Fibroblast of skin of abdomen (primary cell): Measurements from ENCODE around the gene OBP2B.
A peak's percentile ranks its signal among the peaks of the same experiment; 100 is the strongest.
"Not testable (repeated sequence)": the region's sequence is repeated elsewhere in the genome, so short reads cannot be mapped to it uniquely, and the experiment has no call there.

Experiments
- DNase-seq: peaks from one replicate; pipeline ENCODE4 v3.0.0-alpha.2; 2013

OBP2B gene

GRCh38 chr9:133200631-133201030 is 8.4 kb downstream of the OBP2B start:
- DNase-seq, result no peak

DNA sequence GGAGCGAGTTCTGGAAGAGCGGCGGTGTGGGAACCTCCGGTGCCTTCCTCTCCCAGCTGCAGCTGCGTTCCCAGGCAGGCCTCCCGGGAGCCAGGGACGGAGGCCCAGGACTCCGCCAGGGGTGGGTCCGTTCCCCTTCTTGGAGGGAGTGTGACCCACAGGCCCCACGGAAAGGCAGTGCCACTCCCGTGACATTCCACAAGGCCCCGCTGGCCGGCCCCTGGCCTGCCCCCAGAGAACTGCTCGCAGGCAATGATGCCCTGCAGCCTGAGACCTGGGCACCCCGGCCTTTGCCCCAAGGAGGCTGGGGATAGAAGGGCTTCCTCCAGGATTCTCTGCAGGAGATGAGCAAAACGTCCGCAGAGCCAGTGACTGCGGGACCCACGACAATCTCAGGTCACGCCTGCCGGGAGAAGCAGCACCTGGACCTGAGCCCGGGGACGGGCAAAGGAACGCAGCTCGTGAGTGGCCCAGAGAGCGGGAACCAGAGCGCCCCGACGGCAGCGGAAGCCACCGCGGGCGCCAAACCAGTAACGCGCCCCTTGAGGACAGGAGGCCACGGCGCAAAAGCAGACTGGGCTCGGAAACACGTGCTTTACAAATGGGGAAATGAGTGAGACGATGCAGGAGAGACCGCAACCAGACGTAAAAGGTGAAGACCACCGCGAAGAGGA is 9.3 kb downstream of the OBP2B start:
- peak; percentile 15 for DNase-seq

GRCh38 chr9:133195029-133195428 is 14.0 kb downstream of the OBP2B start:
- DNase-seq, result no peak

- DNase-seq, result no peak
Measured at GRCh38 chr9:133194597-133194996, 14.5 kb downstream of the OBP2B start.

DNA sequence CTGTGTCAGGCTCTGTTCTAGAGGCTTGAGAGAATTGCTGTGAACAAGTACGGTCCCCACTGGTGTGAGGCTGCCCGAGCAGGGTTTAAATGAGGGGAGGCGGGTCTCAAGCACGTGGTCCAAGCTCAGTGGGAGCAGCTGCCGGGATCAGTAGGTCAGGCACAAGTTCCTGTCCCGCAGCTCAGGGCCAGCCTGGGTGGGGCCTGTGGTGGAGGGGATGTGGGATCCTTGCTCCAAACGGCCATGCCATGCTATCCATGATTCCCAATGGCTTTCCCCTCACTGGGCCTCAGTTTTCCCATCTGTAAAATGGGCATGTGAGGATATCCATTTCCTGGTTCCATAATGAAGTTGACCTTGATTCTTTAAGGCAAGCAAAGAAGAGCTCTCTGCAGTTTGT is 17.1 kb downstream of the OBP2B start:
- DNase-seq, result no peak

DNA sequence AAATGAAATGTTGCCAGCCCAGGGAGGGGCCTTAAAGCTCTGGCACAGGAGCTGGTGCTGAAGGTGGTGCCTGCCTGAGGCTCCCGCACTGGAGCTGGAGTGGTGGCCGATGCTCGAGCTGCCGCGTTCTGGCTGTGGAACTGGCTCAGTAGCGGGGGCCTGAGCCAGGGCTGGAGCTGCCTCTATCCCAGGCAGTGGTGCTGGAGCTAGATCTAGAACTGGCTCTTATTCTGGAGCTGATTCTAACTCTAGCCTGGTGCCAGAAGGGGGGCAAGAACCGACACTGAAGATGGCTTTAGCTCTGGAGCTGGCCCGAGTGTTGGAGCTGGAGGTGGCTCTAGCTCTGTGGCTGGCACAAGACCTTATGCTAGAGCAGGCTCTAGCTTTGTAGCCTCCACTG is 19.2 kb downstream of the OBP2B start:
- DNase-seq, result no peak

GRCh38 chr9:133188843-133189180 is 20.2 kb downstream of the OBP2B start:
- DNase-seq, result no peak

GRCh38 chr9:133188006-133188842 is 20.8 kb downstream of the OBP2B start:
- no peak for DNase-seq

DNA sequence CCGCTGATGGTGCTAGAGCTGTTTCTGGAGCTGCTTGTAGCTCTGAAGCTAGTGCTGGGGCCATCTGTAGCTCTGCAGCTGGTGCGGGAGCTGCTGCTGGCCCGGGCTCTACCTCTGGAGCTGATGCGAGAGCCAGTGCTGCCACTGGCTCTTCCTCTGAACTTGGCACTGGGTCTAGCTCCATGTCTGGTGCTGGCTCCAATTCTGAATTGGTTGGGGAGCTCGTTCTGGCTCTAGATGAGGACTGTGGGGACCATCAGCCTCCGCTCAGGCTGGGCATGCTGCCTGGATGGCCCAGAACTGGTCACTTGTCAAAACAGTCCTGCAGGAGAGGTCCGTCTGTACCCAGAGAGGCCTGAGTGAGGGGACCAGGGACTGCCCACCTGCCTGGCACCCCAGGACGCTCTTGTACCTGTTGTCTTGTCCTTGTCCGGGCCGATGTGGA is 21.5 kb downstream of the OBP2B start:
- DNase-seq, result no peak

DNA sequence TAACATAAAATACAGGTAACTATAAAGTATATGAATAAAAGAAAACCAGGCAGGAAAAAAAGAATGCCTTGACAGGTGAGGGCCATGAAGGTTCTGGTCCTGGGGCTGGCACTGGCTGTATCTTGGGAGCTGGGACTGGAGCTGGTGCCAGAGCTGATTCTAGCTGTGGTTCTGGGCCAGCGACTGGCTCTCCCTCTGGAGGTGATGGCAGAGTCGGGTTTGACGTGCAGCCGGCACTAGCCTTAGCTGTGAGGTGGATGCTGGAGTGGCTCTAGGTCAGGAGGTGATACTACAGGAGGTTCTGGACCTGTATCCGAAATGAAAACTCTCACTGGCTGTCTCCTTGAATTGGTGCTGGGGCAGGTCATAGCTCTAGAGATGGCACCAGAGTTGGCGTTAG is 22.3 kb downstream of the OBP2B start:
- no peak for DNase-seq

GRCh38 chr9:133184971-133185370 is 24.1 kb downstream of the OBP2B start:
- peak; percentile 74 for DNase-seq

DNA sequence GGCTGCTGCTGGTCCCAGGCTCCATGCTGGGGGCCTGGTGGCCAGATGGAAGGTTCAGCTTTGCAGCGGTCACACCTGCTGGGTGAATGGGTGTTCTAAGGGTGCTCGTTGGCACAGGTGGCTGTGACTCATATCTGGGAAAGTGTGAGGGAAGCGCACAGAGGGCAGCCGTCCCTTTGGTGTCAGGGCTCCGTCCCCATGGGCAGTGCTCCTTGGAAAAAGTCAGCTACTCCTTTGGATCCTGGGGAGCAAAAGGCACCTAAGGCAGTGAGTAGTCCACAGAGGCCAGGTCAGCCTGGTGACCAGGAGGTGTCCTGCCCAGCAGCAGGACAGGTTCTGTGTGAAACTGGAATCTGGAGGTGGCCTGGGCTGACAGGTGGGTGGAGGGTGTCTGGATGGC is 26.9 kb downstream of the OBP2B start:
- DNase-seq, result no peak

DNA sequence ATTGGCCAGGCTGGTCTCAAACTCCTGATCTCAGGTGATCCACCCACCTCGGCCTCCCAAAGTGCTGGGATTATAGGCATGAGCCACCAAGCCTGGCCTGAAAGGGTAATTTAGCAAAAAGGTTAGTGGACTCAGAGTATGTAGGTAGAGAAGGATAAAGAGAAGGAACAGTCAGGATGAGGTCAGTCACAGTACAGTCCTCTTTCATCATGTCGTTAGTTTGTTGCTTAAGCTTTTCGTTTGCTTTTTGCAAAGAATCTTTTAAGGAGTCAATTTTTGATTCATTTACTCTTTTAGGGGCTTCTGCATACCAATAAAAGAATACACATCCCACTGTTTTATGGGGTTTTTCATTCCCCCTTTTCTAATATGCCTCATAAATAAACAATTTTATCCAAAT is 27.5 kb downstream of the OBP2B start:
- no peak for DNase-seq

DNA sequence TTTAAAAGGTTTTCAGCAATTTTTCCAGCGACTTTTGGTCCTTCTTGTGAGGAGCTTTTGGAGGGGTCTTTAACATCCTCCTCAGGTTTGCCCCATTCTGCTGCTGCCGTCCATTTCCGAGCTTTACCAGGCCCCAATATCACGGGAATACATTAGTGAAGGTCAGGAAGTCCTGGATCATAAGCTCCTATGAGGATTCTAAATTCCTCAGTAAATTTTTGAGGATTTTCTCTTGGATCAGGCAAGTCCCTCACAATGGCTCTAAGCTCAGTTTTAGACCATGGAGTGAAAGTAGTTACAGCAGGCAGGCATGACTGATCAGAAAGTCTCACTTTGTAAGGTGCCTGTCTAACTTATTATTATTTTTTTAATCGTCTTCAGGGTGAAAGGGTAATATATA is 28.1 kb downstream of the OBP2B start:
- no peak for DNase-seq

DNA sequence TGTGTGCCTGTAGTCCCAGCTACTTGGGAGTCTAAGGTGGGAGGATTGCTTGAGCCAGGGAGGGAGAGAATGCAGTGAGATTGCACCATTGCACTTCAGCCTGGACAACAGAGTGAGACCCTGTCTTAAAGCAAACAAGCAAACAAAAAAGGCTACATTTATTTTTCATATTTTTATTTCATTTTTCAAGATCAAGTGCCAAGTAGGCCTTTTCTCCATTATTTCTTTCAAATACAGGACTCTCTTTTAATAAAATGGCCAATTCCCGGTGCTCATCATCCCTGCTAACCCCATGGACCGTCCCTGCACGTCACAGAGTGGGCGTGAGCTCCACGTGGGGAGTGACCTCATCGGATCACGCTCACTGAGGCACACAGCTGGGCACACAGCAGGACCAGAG is 36.0 kb downstream of the OBP2B start:
- DNase-seq, result no peak

DNA sequence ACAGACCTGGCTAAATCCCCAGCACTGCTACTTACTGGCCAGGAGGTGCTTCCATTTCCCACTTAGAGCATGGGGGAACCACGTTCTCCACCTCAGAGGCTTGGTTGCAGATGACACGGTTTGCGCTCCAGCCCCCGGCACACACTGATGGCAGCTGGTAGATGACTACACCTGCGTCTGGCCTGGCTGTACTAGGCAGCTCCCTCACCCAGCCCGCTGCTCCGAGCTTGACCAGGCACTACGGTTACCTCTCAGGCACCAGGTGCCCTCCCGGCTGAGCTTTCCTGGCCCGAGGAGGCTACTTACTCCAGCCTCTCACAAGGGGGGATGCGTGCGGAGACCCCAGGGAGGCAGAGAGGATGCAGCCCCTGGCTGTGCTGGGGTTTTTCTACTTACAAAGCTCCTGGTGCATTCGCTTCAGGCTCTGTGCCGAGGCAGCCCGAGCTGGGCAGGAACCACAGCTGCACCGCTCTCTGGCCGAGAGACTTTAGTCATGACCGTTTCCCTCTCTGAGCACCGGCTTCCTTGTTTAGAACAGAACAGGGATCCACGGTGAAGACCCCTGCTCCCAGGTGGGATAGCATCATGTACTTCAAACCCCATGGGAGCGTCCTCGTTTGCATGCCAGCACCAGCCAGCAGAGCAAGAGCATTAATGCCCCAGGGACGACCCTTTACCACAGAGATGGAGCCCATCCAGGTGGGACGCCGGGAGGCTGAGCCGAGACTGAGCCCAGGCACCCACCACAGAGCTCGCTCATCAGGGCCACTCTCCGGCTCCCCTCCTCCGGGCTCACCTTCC is 37.7 kb downstream of the OBP2B start:
- DNase-seq, result no peak

DNA sequence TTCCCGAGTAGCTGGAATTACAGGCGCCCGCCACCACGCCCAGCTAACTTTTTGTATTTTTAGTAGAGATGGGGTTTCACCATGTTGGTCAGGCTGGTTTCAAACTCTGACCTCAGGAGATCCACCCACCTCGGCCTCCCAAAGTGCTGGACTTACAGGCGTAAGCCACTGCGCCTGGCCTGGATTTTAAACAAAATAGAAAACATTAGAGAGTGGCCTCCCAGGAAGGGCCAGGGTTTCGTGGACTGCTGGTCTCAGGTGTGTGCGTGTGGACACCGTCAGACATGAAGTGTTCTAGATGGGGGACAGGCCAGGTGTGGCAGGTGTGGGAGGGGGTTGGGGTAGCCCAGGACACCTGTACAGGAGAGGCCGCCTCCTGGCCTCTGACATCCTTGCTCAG is 38.3 kb downstream of the OBP2B start:
- DNase-seq, result no peak

GRCh38 chr9:133169687-133170086 is 39.4 kb downstream of the OBP2B start:
- not testable (repeated sequence) for DNase-seq

DNA sequence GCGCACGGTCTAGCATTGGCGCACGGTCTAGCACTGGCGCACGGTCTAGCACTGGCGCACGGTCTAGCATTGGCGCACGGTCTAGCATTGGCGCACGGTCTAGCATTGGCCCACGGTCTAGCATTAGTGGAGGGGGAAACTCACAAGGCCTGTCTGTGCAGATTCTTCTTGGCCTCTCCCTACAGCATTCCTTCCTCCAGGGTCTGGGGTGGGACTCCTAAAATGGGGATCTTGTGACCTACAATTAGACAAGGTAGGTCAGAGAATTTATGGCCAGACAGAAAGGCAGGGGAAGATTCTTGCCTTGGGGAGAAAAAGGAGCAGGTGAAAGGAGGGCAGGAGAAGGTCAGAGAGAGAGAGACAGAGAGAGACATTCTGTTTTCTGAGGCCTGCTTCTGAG is 39.9 kb downstream of the OBP2B start:
- DNase-seq, result no peak

- no peak for DNase-seq
Measured at GRCh38 chr9:133168432-133168831, 40.6 kb downstream of the OBP2B start.

DNA sequence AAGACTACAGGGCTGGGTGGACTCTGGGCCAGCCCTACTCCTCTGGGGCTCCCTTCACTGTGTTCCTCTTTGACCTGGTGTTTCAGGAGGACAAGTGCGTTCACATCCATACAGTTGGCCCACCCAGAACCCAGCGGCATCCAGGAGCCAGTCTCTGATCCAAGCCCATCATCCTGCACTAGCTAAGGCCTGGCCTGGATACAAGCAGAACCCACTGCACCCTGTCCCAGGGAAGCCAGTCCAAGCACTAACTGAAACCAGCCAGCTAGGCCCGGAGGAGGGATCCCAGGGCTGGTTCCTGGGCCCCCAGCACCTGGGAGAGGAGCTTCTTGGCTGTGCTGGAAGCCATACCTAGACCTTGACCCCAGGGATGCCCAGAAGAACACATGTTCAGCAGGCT is 41.3 kb downstream of the OBP2B start:
- DNase-seq, result no peak

GRCh38 chr9:133167096-133167730 is 41.8 kb downstream of the OBP2B start:
- DNase-seq, result no peak

DNA sequence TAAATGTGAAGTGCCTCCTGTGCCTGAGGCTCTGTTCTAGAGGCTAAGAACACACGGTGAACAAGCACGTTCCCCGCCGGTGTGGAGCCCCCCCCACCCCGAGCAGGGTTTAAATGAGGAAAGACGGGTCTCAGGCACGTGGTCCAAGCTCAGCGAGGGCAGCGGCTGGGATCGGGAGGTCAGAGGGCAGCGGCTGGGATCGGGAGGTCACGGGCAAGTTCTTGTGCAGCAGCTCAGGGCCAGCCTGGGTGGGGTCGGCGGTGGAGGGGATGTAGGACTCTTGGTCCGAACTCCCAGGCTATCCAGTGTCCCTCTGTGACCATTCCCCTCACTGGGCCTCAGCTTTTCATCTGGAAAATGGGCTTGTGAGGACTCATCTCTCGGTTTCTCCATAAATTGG is 42.7 kb downstream of the OBP2B start:
- no peak for DNase-seq
